Keratinocyte (primary cell): ENCODE measurements around the gene GLI3.

Source experiments
- CTCF ChIP-seq, 3 experiments: IDR thresholded peaks in 1 of 3; conservative IDR thresholded peaks in 1 of 3; optimal IDR thresholded peaks in 1 of 3; 2 replicates in 2 of 3; 3 replicates in 1 of 3; pipeline versions ENCODE3 to v1.5.1; 2011; ENCODE audit warnings: low read length in 3 of 3, mild to moderate bottlenecking in 3 of 3, moderate library complexity in 2 of 3, control low read depth in 1 of 3, inconsistent platforms in 1 of 3; ENCODE audit not compliant: insufficient read depth in 2 of 3; ENCODE audit errors: extremely low read depth in 1 of 3
- EZH2 ChIP-seq: IDR thresholded peaks from one replicate; pipeline ENCODE4 v1.6.1; 2012; ENCODE audit warnings: inconsistent platforms, mild to moderate bottlenecking, low read length, moderate library complexity

- TF ChIP-seq CTCF (optimal IDR thresholded peaks at IDR 0.05 in 1 of 3, IDR thresholded peaks at IDR 0.05 in 1 of 3, conservative IDR thresholded peaks at IDR 0.05 in 1 of 3; ENCODE audit: extremely low read depth in 1 of 3, insufficient read depth in 2 of 3, low read length in 3 of 3) (no peak), EZH2 (no peak)
Measured at GRCh38 chr7:42002654-42003053, 234.4 kb downstream of the GLI3 start.
